T-cell (primary cell): ENCODE results near the gene TOM1L2. TPM values are rescaled to one million over a fixed set of nuclear protein-coding genes. Genes with fewer than 3 reads are reported as not detected.

Experiments used
- ATAC-seq, 4 experiments: fragments of 200-7000 bp in 3 of 4; fragments of 150-1000 bp in 1 of 4; cut with Tn5 transposase; replicated peaks in 1 of 4; 1 replicate in 3 of 4; 2 replicates in 1 of 4; pipeline ENCODE4 v1.10.0; 2021; ENCODE audit warnings: moderate library complexity in 3 of 4, mild to moderate bottlenecking in 2 of 4, moderate number of reproducible peaks in 1 of 4
- CTCF ChIA-PET, 2 donors: fragments of 300-600 bp; sonication (Branson Sonifier 250); formaldehyde crosslinking; loops; one replicate each; lab custom pipeline; 2022; ENCODE audit warnings: antibody characterized with exemption in 2 of 2; lab: Charles Lee
- POLR2A ChIA-PET, 2 donors: fragments of 300-600 bp; sonication (Branson Sonifier 250); formaldehyde crosslinking; loops; one replicate each; lab custom pipeline; 2022; ENCODE audit warnings: antibody characterized with exemption in 2 of 2; lab: Charles Lee
- DNase-seq, 35 experiments: peaks; one replicate each; pipeline versions ENCODE4 v3.0.0 to v3.0.0-alpha.2; 2013 to 2023
- H3K27ac ChIP-seq: one replicate; pipeline ENCODE4 v1.5.1; 2013; ENCODE audit warnings: low read length
- H3K27me3 ChIP-seq, 2 experiments: replicated peaks in 1 of 2; 1 replicate in 1 of 2; 2 replicates in 1 of 2; pipeline versions ENCODE4 v1.6.1 to v1.7.0; 2013; ENCODE audit warnings: low read length in 1 of 2, mixed read lengths in 1 of 2; ENCODE audit not compliant: control insufficient read depth in 2 of 2, insufficient read depth in 2 of 2; ENCODE audit errors: extremely low read depth in 1 of 2
- H3K36me3 ChIP-seq, 2 donors: 1 replicate in 1 of 2; 2 replicates in 1 of 2; pipeline versions ENCODE4 v1.6.1 to v1.7.0; 2013; ENCODE audit warnings: low read length in 1 of 2; ENCODE audit not compliant: control insufficient read depth in 2 of 2, insufficient read depth in 1 of 2; ENCODE audit errors: extremely low read depth in 1 of 2
- H3K4me1 ChIP-seq, 2 experiments: 1 replicate in 1 of 2; 2 replicates in 1 of 2; pipeline versions ENCODE4 v1.6.1 to v1.7.0; 2013; ENCODE audit warnings: low read length in 2 of 2, mixed read lengths in 1 of 2; ENCODE audit not compliant: insufficient read depth in 2 of 2, control insufficient read depth in 1 of 2; ENCODE audit errors: extremely low read depth in 1 of 2
- H3K4me3 ChIP-seq, 2 donors: 1 replicate in 1 of 2; 2 replicates in 1 of 2; pipeline versions ENCODE4 v1.5.1 to v1.7.0; 2013; ENCODE audit warnings: mild to moderate bottlenecking in 2 of 2, low read length in 1 of 2, moderate library complexity in 1 of 2; ENCODE audit not compliant: control insufficient read depth in 1 of 2; ENCODE audit errors: extremely low read depth in 1 of 2
- H3K9me3 ChIP-seq: 2 replicates; pipeline ENCODE4 v1.7.0; 2013
- H3K27ac Mint-ChIP-seq, 2 donors: one replicate each; pipeline ENCODE4 v1.8.0; 2020 to 2021; ENCODE audit warnings: mild to moderate bottlenecking in 2 of 2, mixed read lengths in 2 of 2
- H3K27me3 Mint-ChIP-seq, 2 donors: one replicate each; pipeline ENCODE4 v1.8.0; 2021 to 2022; ENCODE audit warnings: mixed read lengths in 2 of 2
- H3K36me3 Mint-ChIP-seq: one replicate; pipeline ENCODE4 v1.8.0; 2021; ENCODE audit warnings: mixed read lengths
- H3K4me1 Mint-ChIP-seq, 3 donors: one replicate each; pipeline ENCODE4 v1.8.0; 2020 to 2022; ENCODE audit warnings: mixed read lengths in 3 of 3, mild to moderate bottlenecking in 1 of 3
- H3K4me3 Mint-ChIP-seq, 3 donors: one replicate each; pipeline ENCODE4 v1.8.0; 2020 to 2022; ENCODE audit warnings: mild to moderate bottlenecking in 3 of 3, mixed read lengths in 3 of 3, moderate library complexity in 3 of 3
- H3K9me3 Mint-ChIP-seq, 3 donors: one replicate each; pipeline ENCODE4 v1.8.0; 2020 to 2022; ENCODE audit warnings: mixed read lengths in 3 of 3
- WGBS: methylation state at CpG from one replicate; pipeline ENCODE4 v1.1.5; 2013; ENCODE audit warnings: missing lambda C conversion rate; ENCODE audit not compliant: insufficient coverage; 5-methylcytosine and 5-hydroxymethylcytosine counted together
- total RNA-seq, 35 experiments: library from RNA in 6 of 35; stranded (reverse) in 6 of 35; fragments of 120-200 nt in 1 of 35; gene quantifications; one replicate each; pipeline versions ENCODE4 v1.2.1 to v1.2.4 and lab custom pipeline; 2013 to 2026

The TOM1L2 gene
- total RNA-seq, 5 donors from 2014 or later (not counting 1 experiment from before 2014, with no cell fraction given) = 57.5 to 71.5 (median 61.9) TPM

- DNase-seq = no peak
- Mint-ChIP-seq H3K9me3 (no peaks in the 10 kb centered on the region), H3K36me3 (no peaks in the 10 kb centered on the region), H3K4me3 (no peak overlapping the region), H3K27ac (no peak overlapping the region), H3K4me1 (no peaks in the 10 kb centered on the region), H3K27me3 (no peaks in the 10 kb centered on the region)
- ChIA-PET POLR2A (no interaction called here), CTCF (no interaction called here)
- no peak for ATAC-seq
- Histone ChIP-seq H3K4me1 (no peaks in the 10 kb centered on the region), H3K27me3 (no peaks in the 10 kb centered on the region), H3K27ac (no peak overlapping the region), H3K36me3 (no peaks in the 10 kb centered on the region), H3K4me3 (no peak overlapping the region), H3K9me3 (no peaks in the 10 kb centered on the region)
- WGBS = 100% methylated on average over 2 of the region's 2 CpGs
These were observed 18.1 kb upstream of the TOM1L2 start for GRCh38 chr17:17990282-17990681.

- Mint-ChIP-seq H3K9me3 (no peaks in the 10 kb centered on the region), H3K27ac (no peak overlapping the region), H3K36me3 (no peaks in the 10 kb centered on the region), H3K4me1 (no peaks in the 10 kb centered on the region), H3K4me3 (no peak overlapping the region), H3K27me3 (no peaks in the 10 kb centered on the region)
- H3K4me3 ChIP-seq = no peak overlapping the region
- H3K27me3 ChIP-seq = no peaks in the 10 kb centered on the region
- 84% methylated on average over 8 of the region's 10 CpGs for WGBS
- CTCF ChIA-PET = no interaction called here
- POLR2A ChIA-PET = no interaction called here
- ATAC-seq (no peak), DNase-seq (no peak)
- no peaks in the 10 kb centered on the region for H3K9me3 ChIP-seq
- no peaks in the 10 kb centered on the region for H3K36me3 ChIP-seq
- H3K4me1 ChIP-seq = no peaks in the 10 kb centered on the region
- H3K27ac ChIP-seq = no peak overlapping the region
These were observed 17.4 kb upstream of the TOM1L2 start for GRCh38 chr17:17989618-17990017.

- Mint-ChIP-seq H3K9me3 (no peaks in the 10 kb centered on the region), H3K4me1 (no peaks in the 10 kb centered on the region), H3K27me3 (no peaks in the 10 kb centered on the region), H3K36me3 (no peaks in the 10 kb centered on the region), H3K27ac (no peak overlapping the region), H3K4me3 (no peak overlapping the region)
- no peak overlapping the region for H3K27ac ChIP-seq
- no peaks in the 10 kb centered on the region for H3K4me1 ChIP-seq
- H3K27me3 ChIP-seq = no peaks in the 10 kb centered on the region
- no peak for ATAC-seq
- POLR2A ChIA-PET = no interaction called here
- CTCF ChIA-PET = no interaction called here
- DNase-seq = no peak
- WGBS = 76% methylated on average over 6 of the region's 9 CpGs
- no peaks in the 10 kb centered on the region for H3K36me3 ChIP-seq
- no peak overlapping the region for H3K4me3 ChIP-seq
- H3K9me3 ChIP-seq = no peaks in the 10 kb centered on the region
These were observed 16.9 kb upstream of the TOM1L2 start for GRCh38 chr17:17989081-17989480.

- H3K27me3 ChIP-seq = no peaks in the 10 kb centered on the region
- no peaks in the 10 kb centered on the region for H3K9me3 Mint-ChIP-seq
- CTCF ChIA-PET = no interaction called here
- ATAC-seq = no peak
- no peaks in the 10 kb centered on the region for H3K9me3 ChIP-seq
- 72% methylated on average over 6 of the region's 7 CpGs for WGBS
- H3K27ac ChIP-seq = no peak overlapping the region
- no peaks in the 10 kb centered on the region for H3K4me1 Mint-ChIP-seq
- no peaks in the 10 kb centered on the region for H3K36me3 Mint-ChIP-seq
- no peaks in the 10 kb centered on the region for H3K36me3 ChIP-seq
- no peak for DNase-seq
- POLR2A ChIA-PET = no interaction called here
- no peaks in the 10 kb centered on the region for H3K27me3 Mint-ChIP-seq
- H3K4me3 ChIP-seq = no peak overlapping the region
- H3K27ac Mint-ChIP-seq = no peak overlapping the region
- no peaks in the 10 kb centered on the region for H3K4me1 ChIP-seq
- no peak overlapping the region for H3K4me3 Mint-ChIP-seq
These were observed 16.3 kb upstream of the TOM1L2 start for GRCh38 chr17:17988427-17988945.

GRCh38 chr17:17987901-17988300 is 15.7 kb upstream of the TOM1L2 start:
- no peaks in the 10 kb centered on the region for H3K36me3 ChIP-seq
- H3K4me3 ChIP-seq = no peak overlapping the region
- no peaks in the 10 kb centered on the region for H3K27me3 ChIP-seq
- H3K4me3 Mint-ChIP-seq = no peak overlapping the region
- H3K9me3 ChIP-seq = no peaks in the 10 kb centered on the region
- no peak overlapping the region for H3K27ac Mint-ChIP-seq
- DNase-seq = no peak
- no peaks in the 10 kb centered on the region for H3K9me3 Mint-ChIP-seq
- no peak for ATAC-seq
- no peaks in the 10 kb centered on the region for H3K36me3 Mint-ChIP-seq
- H3K4me1 ChIP-seq = no peaks in the 10 kb centered on the region
- H3K4me1 Mint-ChIP-seq = no peaks in the 10 kb centered on the region
- H3K27me3 Mint-ChIP-seq = no peaks in the 10 kb centered on the region
- CTCF ChIA-PET = no interaction called here
- POLR2A ChIA-PET = no interaction called here
- H3K27ac ChIP-seq = no peak overlapping the region
- WGBS = 89% methylated on average over 11 of the region's 14 CpGs

GRCh38 chr17:17987187-17987896 is 15.1 kb upstream of the TOM1L2 start:
- Mint-ChIP-seq H3K27ac (no peak overlapping the region), H3K9me3 (no peaks in the 10 kb centered on the region), H3K4me1 (no peaks in the 10 kb centered on the region), H3K36me3 (no peaks in the 10 kb centered on the region), H3K27me3 (no peaks in the 10 kb centered on the region), H3K4me3 (no peak overlapping the region)
- POLR2A ChIA-PET = interaction anchor here in 1 of 2 donors (0.5 kb wide), 1 partner anchor 19 kb away, joined by 8 read pairs; no protein-coding TSS in a partner anchor
- Histone ChIP-seq H3K9me3 (no peaks in the 10 kb centered on the region), H3K4me1 (no peaks in the 10 kb centered on the region), H3K4me3 (no peak overlapping the region), H3K36me3 (no peaks in the 10 kb centered on the region), H3K27me3 (no peaks in the 10 kb centered on the region), H3K27ac (no peak overlapping the region)
- no peak for ATAC-seq
- 63% methylated on average over 1 of the region's 7 CpGs for WGBS
- no peak for DNase-seq
- CTCF ChIA-PET = no interaction called here
